Esophagus muscularis mucosa (tissue), 4 donors: ENCODE data around the gene ZNF775. TPM values are rescaled to one million over a fixed set of nuclear protein-coding genes. Genes with fewer than 3 reads are reported as not detected.
A peak's percentile ranks its signal among the peaks of the same experiment; 100 is the strongest.

Source experiments
- DNase-seq: peaks from one replicate; pipeline ENCODE4 v3.0.0-alpha.2; 2017; ENCODE audit errors: extremely low spot score
- H3K27ac ChIP-seq, 4 donors: fragments of 200-600 bp; sonication (generic); replicated peaks in 1 of 4; 1 replicate in 3 of 4; 2 replicates in 1 of 4; pipeline ENCODE4 v1.5.1; 2016 to 2019; ENCODE audit warnings: mild to moderate bottlenecking in 1 of 4
- H3K27me3 ChIP-seq, 4 donors: fragments of 200-600 bp; sonication (generic); one replicate each; pipeline versions ENCODE4 v1.5.1 to v1.6.0; 2016 to 2019
- H3K36me3 ChIP-seq, 4 donors: fragments of 200-600 bp; sonication (generic); one replicate each; pipeline ENCODE4 v1.5.1; 2016 to 2019
- H3K4me1 ChIP-seq, 4 donors: fragments of 200-600 bp; sonication (generic); one replicate each; pipeline ENCODE4 v1.5.1; 2016 to 2019
- H3K4me3 ChIP-seq, 4 donors: fragments of 200-600 bp; sonication (generic); 1 replicate in 2 of 4; 2 replicates in 2 of 4; pipeline ENCODE4 v1.5.1; 2016 to 2019; ENCODE audit warnings: mild to moderate bottlenecking in 4 of 4, moderate library complexity in 1 of 4
- H3K9me3 ChIP-seq, 4 donors: fragments of 200-600 bp; sonication (generic); 1 replicate in 3 of 4; 2 replicates in 1 of 4; pipeline ENCODE4 v1.5.1; 2016 to 2019
- CTCF ChIP-seq, 3 experiments: fragments of 200-600 bp in 2 of 3; fragments of 450-650 bp in 1 of 3; sonication (generic) in 2 of 3; IDR thresholded peaks; one replicate each; pipeline ENCODE4 v1.5.1; 2017 to 2019; ENCODE audit warnings: antibody characterized with exemption in 3 of 3, mild to moderate bottlenecking in 2 of 3, moderate library complexity in 1 of 3
- EP300 ChIP-seq: sonication (generic); formaldehyde crosslinking; IDR thresholded peaks from one replicate; pipeline ENCODE4 v1.6.1; 2017; ENCODE audit warnings: antibody characterized with exemption
- POLR2A ChIP-seq: fragments of 450-650 bp; IDR thresholded peaks from one replicate; pipeline ENCODE4 v1.6.1; 2017; ENCODE audit warnings: antibody characterized with exemption, moderate library complexity, mild to moderate bottlenecking, low read depth
- POLR2AphosphoS5 ChIP-seq, 2 donors: sonication (generic); formaldehyde crosslinking; IDR thresholded peaks; one replicate each; pipeline ENCODE4 v1.6.1; 2017; ENCODE audit warnings: antibody characterized with exemption in 2 of 2
- WGBS: methylation state at CpG from one replicate; pipeline ENCODE4 v1.1.5; 2018; 5-methylcytosine and 5-hydroxymethylcytosine counted together
- intact Hi-C: fragments of 100-400 bp; cut with DNase I; formaldehyde crosslinking; loops from one replicate; pipeline ENCODE4 v1.15.1; 2023
- total RNA-seq, 4 donors: library from RNA; depleted of rRNA; stranded (reverse); fragments of >200 nt; gene quantifications; one replicate each; pipeline versions ENCODE4 v1.1.0 to v1.2.1, GENCODE V29; 2016

Gene ZNF775
- total RNA-seq, 4 donors from 2014 or later: 6.6 to 19.8 (median 15.0) TPM

DNA sequence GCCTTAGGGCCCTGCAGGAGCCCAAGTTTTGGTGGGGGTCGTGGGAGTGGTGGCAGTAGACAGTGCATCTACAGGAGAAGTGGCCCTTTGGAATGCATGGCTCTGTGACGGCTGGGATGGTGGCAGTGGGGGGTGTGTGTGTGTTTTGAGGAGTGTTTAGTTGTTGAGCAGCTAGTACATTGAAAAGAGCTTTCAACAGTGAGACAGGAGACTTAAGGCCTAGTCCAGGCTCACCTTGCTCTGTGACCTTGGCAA lies 27.1 kb downstream of the ZNF775 start:
- WGBS: 8% methylated on average over 2 of the region's 2 CpGs
- no peak for DNase-seq
- peaks cover 0 to 30% (median 12%) of the 10 kb centered on the region in 4 donors for H3K36me3 ChIP-seq
- no peaks in the 10 kb centered on the region for H3K9me3 ChIP-seq
- intact Hi-C loops: loop anchor here (5.0 kb wide), 1 partner anchor 39 kb away; the partner anchor contains the start of gene REPIN1
- H3K27ac ChIP-seq: peak overlapping the region; percentile 93 to 98 (median 96)
- no peaks in the 10 kb centered on the region for H3K27me3 ChIP-seq
- no peak for TF ChIP-seq EP300
- TF ChIP-seq CTCF (IDR thresholded peaks at IDR 0.05): no peak
- no peak for TF ChIP-seq POLR2AphosphoS5 (IDR thresholded peaks at IDR 0.05)
- TF ChIP-seq POLR2A: no peak
- H3K4me3 ChIP-seq: peak overlapping the region; percentile 73 to 86 (median 78)
- peaks cover 20 to 46% (median 34%) of the 10 kb centered on the region in 4 donors for H3K4me1 ChIP-seq

DNA sequence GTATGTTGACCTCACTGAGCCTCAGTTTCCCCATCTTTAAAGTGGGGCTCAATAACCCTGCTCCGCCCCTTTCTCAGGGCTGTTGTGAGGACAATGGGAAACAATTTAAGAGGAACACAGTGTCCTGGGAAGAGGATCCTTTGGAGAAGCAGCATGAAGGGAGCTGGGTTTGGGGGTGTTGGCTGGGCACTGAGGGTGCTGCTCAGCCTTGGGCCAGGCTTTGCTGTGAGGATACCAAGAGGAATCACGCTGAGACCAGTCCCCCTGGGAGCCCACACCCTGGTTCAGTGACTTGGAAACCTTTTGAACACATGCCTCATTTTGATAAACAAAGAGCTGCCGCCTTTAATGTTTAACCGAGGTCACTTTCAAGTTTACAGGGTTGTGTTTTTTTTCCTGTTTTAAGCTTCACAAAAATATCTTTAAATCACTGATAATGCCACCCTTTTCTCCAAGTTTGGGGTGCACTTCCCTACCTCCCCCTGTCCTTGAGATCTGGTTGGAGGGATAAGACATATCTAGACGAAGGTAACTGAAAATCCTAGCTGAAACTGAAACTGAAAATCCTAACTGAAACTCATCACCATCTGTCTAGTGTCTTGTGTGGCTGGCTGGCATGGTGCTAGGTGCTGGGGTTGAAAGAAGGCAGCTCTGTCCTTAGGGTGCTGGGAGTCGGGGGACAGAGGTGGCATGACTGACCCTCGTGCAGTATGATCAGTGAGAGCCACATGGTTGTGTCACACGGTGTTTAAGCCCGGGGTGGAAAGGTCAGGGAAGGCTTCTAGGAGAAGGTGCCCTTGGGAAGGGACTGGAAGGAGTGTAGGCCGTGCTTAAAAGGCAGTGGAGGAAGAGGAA lies 27.7 kb downstream of the ZNF775 start:
- WGBS: 60% methylated on average over 10 of the region's 10 CpGs
- intact Hi-C loops: loop anchor here (5.0 kb wide), 1 partner anchor 39 kb away; the partner anchor contains the start of gene REPIN1
- Histone ChIP-seq H3K4me1 (peaks cover 20 to 46% (median 34%) of the 10 kb centered on the region in 4 donors), H3K27ac (peak overlapping the region; percentile 93 to 98 (median 96)), H3K4me3 (peak overlapping the region; percentile 73 to 86 (median 78)), H3K36me3 (peaks cover 0 to 36% (median 12%) of the 10 kb centered on the region in 4 donors), H3K27me3 (no peaks in the 10 kb centered on the region), H3K9me3 (no peaks in the 10 kb centered on the region)
- no peak for DNase-seq
- TF ChIP-seq POLR2AphosphoS5 (IDR thresholded peaks at IDR 0.05) (no peak), EP300 (no peak), POLR2A (no peak), CTCF (IDR thresholded peaks at IDR 0.05) (no peak)

- no peak for DNase-seq
- Histone ChIP-seq H3K27me3 (no peaks in the 10 kb centered on the region), H3K4me3 (no peak overlapping the region), H3K27ac (peak overlapping the region; percentile 93 to 98 (median 96)), H3K4me1 (peaks cover 20 to 45% (median 34%) of the 10 kb centered on the region in 4 donors), H3K9me3 (no peaks in the 10 kb centered on the region), H3K36me3 (peaks cover 0 to 38% (median 15%) of the 10 kb centered on the region in 4 donors)
- 94% methylated on average over 80 of the region's 91 CpGs for WGBS
- TF ChIP-seq EP300 (no peak), POLR2AphosphoS5 (IDR thresholded peaks at IDR 0.05) (no peak), CTCF (IDR thresholded peaks at IDR 0.05) (no peak), POLR2A (no peak)
- intact Hi-C loops: loop anchor here (5.0 kb wide), 1 partner anchor 40 kb away; the partner anchor contains the start of gene REPIN1
These were observed 28.7 kb downstream of the ZNF775 start for GRCh38 chr7:150407588-150408392.

GRCh38 chr7:150408393-150409299 lies 29.5 kb downstream of the ZNF775 start:
- peak overlapping the region in 1 of 4 donors; percentile 98 for H3K27ac ChIP-seq
- WGBS: 86% methylated on average over 10 of the region's 22 CpGs
- H3K4me1 ChIP-seq: peaks cover 18 to 37% (median 30%) of the 10 kb centered on the region in 4 donors
- H3K27me3 ChIP-seq: no peaks in the 10 kb centered on the region
- DNase-seq: no peak
- no peaks in the 10 kb centered on the region for H3K9me3 ChIP-seq
- no peak overlapping the region for H3K4me3 ChIP-seq
- H3K36me3 ChIP-seq: peaks cover 0 to 38% (median 15%) of the 10 kb centered on the region in 4 donors
- intact Hi-C loops: loop anchor here (5.0 kb wide), 1 partner anchor 41 kb away; the partner anchor contains the start of gene REPIN1
- TF ChIP-seq POLR2AphosphoS5 (IDR thresholded peaks at IDR 0.05): no peak
- no peak for TF ChIP-seq POLR2A
- TF ChIP-seq EP300: no peak
- TF ChIP-seq CTCF (IDR thresholded peaks at IDR 0.05): no peak
